Measurements from ENCODE around the gene CCDC178.
"Not testable (repeated sequence)": the region's sequence is repeated elsewhere in the genome, so short reads cannot be mapped to it uniquely, and the experiment has no call there.

CCDC178 gene

DNA sequence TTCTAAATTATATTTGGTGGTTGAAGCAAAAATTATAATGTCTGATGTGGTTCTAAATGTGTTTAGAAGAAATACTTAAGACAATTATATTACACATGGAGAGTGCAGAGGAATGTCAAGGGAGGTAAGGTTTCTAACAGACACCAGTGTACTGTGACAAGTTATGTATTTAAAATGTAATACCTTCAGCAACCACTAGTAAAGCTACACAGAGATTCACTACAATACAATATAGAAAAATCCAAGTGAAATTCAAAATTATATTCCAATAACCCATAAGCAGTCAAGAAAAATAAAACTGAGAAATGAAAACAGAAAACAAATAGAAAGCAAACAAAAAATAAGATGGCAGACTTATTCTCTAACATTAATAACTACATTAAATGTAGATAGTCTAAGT lies 418.2 kb downstream of the CCDC178 start:
- in situ Hi-C loops (cut with MboI; ENCODE audit: low sequenced_read_pairs) = no loop called here

DNA sequence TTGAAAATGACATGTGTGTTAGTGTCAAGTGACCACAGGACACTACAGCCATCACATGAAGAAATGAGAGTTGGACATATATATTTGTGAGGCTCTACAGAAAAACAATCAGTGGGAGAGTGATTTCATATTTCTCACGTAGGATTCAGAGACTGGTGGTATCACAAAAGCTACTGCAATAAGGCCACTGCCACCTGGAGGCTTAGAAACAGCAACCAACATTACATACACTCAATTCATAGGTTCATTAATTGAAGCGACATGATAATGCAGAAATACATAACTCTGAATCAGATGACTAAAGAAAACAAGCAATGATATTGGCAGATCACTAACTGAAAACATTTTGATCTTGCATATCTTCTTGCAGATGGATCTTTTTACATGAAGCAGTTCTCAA lies 419.6 kb downstream of the CCDC178 start:
- in situ Hi-C loops (cut with MboI; ENCODE audit: low sequenced_read_pairs) = no loop called here

GRCh38 chr18:33014060-33014796 lies 426.3 kb downstream of the CCDC178 start:
- in situ Hi-C loops (cut with MboI; ENCODE audit: low sequenced_read_pairs) = no loop called here

GRCh38 chr18:33010149-33010548 lies 430.4 kb downstream of the CCDC178 start:
- in situ Hi-C loops (cut with MboI; ENCODE audit: low sequenced_read_pairs) = no loop called here

DNA sequence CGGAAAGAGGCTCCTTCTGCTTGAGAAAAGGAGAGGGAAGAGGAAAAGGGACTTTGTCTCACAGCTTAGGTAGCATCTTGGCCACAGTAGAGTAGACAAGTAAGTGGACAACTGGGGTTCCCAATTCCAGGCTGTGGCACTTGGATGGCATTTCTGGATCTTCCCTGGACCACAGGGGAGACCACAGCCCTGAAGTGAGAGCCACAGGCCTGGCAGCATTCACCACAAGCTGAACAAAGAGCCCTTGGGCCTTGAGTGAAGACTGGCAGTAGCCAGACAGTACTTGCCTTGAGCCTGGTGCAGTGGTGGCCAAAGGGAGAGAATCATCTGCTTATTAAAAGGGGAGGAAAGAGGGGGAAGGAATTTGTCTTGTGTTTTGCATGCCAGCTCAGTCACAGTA lies 441.6 kb downstream of the CCDC178 start:
- in situ Hi-C loops (cut with MboI; ENCODE audit: low sequenced_read_pairs) = no loop called here

- in situ Hi-C loops (cut with MboI; ENCODE audit: low sequenced_read_pairs) = no loop called here
These were observed 442.2 kb downstream of the CCDC178 start for GRCh38 chr18:32998285-32998684.

DNA sequence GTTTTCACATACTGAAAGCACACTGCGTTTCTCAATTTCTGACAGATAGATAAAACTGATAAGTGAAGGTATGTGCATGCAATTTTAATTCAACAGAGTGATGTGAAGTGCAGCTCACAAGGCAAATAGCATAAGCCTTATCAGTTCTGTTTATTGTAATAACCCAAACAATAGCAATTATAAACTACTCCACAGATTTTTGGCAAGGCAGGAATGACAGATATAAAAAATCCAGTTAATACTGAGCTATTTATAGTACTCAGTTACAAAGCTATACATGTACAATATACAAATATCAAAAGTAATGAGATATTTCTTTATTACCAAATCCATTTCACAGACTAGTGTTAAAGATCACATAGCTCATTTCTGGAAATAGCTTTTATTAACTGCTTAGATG lies 456.8 kb downstream of the CCDC178 start:
- in situ Hi-C loops (cut with MboI; ENCODE audit: low sequenced_read_pairs) = no loop called here

GRCh38 chr18:32980896-32981295 lies 459.6 kb downstream of the CCDC178 start:
- in situ Hi-C loops (cut with MboI; ENCODE audit: low sequenced_read_pairs) = no loop called here

DNA sequence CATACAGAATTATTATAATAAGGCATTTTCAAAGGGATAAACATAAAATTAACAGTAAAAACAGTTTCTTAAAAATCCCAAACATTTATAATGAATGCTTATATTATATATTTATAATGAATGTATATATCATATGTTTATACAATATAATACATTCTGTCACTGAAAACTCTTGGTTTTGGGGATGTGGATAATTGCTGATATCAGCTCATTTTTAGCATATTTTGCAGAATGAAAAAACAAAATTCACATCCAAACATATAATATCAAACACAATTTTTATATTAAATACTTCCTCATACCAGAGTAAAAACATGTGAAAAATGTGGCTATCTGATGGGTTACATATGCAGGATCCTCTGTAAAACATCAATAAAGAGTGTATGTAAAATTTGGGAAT lies 465.0 kb downstream of the CCDC178 start:
- in situ Hi-C loops (cut with MboI; ENCODE audit: low sequenced_read_pairs) = no loop called here

GRCh38 chr18:32975163-32975436 lies 465.4 kb downstream of the CCDC178 start:
- in situ Hi-C loops (cut with MboI; ENCODE audit: low sequenced_read_pairs) = no loop called here

DNA sequence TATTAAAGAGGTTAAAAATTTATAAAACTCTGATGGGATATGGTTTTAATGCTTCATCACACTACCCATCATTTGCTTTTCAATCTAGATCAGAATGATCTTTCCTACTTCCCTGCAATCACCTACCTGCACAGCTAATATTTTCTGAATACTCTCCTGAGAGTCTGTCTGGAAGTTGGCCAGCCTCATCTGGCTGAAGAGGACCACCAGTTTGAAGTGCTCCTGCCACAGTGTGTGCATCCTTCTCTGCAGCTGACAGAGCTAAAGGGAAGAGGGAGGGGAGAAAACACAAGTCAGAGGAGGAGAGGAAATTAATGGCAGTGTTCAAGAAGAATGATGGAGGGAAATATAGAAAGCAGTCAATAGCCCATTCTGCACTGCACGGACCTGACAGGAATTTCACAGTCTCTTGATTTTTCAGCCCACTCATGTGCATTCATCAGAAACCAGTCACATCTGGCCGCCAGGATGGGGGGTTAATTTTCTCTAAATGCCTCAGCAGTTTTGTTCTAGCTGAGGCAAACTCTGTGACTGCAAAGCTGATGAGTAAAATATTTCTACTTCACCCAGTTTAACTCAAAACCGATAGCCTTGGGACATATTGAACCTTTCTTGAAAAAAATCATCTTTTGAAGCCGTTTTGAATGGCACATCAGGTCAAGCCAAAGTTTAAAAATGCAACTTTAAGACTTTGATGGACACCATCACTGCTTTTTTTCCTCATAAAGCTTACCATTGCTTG lies 465.9 kb downstream of the CCDC178 start:
- in situ Hi-C loops (cut with MboI; ENCODE audit: low sequenced_read_pairs) = no loop called here

- in situ Hi-C loops (cut with MboI; ENCODE audit: low sequenced_read_pairs) = no loop called here
These were observed 472.3 kb downstream of the CCDC178 start for GRCh38 chr18:32968248-32968647.

DNA sequence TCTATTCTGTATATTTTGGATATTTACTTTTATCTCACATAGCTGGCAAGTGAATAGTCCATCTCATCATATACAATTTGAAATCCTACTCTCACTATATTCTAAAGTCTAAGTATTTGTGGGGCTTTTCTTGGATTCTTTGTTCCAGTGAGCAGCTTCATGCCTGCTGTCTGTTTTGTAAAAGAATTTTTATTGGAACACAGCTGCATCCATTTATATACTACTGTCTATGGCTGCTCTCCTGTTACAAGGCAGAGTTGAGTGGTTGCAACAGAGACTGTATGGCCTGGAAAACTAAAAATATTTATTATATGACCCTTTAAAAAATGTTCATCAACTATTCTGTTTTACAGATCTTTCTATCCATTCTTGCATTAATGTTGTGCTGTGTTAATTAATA lies 474.4 kb downstream of the CCDC178 start:
- in situ Hi-C loops (cut with MboI; ENCODE audit: low sequenced_read_pairs) = no loop called here

- in situ Hi-C loops (cut with MboI; ENCODE audit: low sequenced_read_pairs) = no loop called here
These were observed 479.0 kb downstream of the CCDC178 start for GRCh38 chr18:32961538-32961937.

DNA sequence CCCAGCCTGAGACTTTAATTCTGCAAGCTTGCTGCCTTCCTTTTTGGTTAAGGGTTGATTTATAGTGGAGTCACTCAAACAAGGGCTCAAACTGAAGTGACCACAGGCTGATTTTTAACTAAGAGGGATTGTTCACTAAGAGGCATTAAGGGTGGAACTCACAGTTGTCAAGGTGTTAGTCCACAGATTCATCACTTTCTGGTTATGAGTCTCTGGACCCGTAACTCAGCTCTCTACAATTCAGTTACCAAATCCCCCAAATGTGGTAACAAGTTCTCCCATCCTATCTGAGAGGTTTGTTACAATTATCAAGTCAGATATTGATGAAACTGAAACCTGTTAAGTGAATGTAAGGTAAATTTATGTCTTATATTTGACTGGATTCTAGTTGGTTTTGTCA lies 481.8 kb downstream of the CCDC178 start:
- in situ Hi-C loops (cut with MboI; ENCODE audit: low sequenced_read_pairs) = no loop called here

- in situ Hi-C loops (cut with MboI; ENCODE audit: low sequenced_read_pairs) = no loop called here
These were observed 483.8 kb downstream of the CCDC178 start for GRCh38 chr18:32956591-32957315.

DNA sequence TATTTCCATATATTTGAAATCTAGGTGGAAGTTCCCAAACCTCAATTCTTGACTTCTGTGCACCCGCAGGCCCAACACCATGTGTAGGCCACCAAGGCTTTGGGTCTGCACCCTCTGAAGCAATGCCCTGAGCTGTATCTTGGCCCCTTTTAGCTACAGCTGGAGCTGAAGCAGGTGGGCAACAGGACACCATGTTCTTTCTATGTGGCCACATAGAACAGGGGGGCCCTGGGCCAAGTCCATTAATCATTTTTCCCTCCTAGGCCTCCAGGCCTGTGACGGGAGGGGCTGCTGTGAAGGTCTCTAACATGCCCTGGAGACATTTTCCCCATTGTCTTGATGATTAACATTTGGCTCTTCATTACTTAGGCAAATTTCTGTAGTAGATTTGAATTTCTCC lies 488.2 kb downstream of the CCDC178 start:
- in situ Hi-C loops (cut with MboI; ENCODE audit: low sequenced_read_pairs) = not testable (repeated sequence)

GRCh38 chr18:32937597-32937996 lies 502.9 kb downstream of the CCDC178 start:
- in situ Hi-C loops (cut with MboI; ENCODE audit: low sequenced_read_pairs) = no loop called here

DNA sequence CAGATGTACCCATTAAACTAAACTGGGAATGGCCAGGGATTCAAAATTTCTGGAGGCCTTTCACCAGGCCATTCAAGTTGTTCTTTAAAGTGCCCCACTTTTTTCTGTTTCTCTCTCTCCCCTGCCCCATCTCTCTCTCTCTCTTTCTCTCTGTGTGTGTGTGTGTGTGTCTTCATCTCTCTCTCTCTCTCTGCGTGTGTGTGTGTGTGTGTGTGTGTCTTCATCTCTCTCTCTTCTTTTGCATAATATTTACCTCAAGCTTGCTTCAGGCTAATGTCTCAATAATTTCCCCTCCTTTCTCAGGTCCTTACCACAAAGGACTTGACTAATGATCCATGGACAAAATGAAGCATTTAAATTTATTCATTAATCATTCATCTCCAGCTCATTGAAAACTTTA lies 503.5 kb downstream of the CCDC178 start:
- in situ Hi-C loops (cut with MboI; ENCODE audit: low sequenced_read_pairs) = no loop called here

DNA sequence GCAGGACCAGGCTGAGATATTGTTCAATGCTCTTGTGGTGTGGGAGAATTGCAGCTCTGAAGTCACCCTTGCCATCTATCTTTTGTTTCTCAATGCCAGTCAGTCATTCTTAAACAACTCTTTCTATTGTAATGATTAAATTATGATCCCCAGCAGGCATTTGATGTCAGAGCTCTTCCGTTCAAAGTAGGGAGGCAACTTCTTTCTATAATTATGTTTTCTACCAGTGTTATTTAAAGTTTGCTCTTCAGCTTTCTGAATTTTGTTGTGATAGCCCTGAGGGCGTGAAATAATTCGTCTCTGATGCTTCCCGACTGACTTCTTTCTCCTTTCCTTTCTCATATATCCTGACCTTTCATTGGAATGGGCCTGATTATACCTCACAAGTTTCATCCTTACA lies 506.3 kb downstream of the CCDC178 start:
- in situ Hi-C loops (cut with MboI; ENCODE audit: low sequenced_read_pairs) = no loop called here

DNA sequence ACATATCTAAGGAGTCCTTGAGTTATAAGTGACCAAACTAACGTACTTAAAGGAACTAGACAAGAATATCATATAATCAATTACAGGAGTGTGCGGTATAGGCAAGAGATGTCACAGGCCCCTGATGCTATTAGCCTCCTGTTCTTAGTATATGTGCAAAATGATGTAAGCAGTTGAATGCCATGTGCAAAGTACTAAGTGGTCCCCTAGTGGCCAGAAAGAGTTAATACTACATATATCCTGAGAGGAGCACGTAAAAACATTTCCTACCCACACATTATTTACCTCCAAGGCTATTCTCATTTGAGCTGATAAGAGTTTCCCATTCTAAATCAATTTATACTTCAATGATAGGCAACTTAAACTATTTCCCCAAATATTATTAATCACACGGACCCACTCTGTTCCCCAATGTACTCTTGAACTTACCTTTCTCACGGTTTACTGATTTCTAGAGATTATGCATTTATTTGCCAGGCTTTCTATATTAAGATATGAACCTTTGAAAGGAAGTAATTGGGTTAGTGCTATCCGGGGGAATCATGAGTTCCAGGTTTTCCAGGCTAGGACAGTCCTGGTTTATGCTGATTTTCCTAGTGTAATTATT lies 509.7 kb downstream of the CCDC178 start:
- in situ Hi-C loops (cut with MboI; ENCODE audit: low sequenced_read_pairs) = no loop called here

DNA sequence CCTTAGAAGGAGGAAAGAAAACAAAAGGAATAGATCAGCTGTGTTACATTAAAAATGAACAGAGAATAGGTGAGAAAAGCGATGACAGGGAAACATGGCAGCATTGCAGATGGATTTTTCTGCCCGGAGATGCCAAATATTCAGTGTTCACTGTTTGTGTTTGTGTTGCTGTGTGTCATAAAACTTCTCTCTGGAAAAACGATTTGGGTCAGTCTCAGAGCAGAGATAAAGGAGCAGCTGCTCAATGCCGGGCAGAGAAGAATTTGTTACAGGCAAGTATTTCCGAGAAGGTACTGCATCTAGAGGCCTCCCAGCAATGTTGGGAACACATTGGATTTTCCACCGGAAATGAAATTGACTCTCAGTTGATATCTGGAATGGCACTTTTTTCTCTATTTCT lies 511.3 kb downstream of the CCDC178 start:
- in situ Hi-C loops (cut with MboI; ENCODE audit: low sequenced_read_pairs) = no loop called here

Measured in HL-60/S4 treated with phorbol 12-myristate 13-acetate at 8.2 ng/mL for 4 days and 3 days (cell line).